A673 (cell line): ENCODE results near the gene DNAH1. TPM values are rescaled to one million over a fixed set of nuclear protein-coding genes. Genes with fewer than 3 reads are reported as not detected.

Experiments
- BruUV-seq: library from RNA; stranded (reverse); fragments of 400-500 nt; replicated peaks from 2 replicates; lab custom pipeline; 2021; lab: Mats Ljungman, UMichigan
- CTCF ChIA-PET: fragments of 300-600 bp; sonication (Branson Sonifier 250); formaldehyde crosslinking; loops from one replicate; lab custom pipeline; 2022; ENCODE audit warnings: antibody characterized with exemption; lab: Charles Lee
- POLR2A ChIA-PET: fragments of 300-600 bp; sonication (Branson Sonifier 250); formaldehyde crosslinking; loops from one replicate; lab custom pipeline; 2022; ENCODE audit warnings: antibody characterized with exemption; ENCODE audit not compliant: low non-redundant PET; lab: Charles Lee
- DNase-seq: peaks from one replicate; pipeline ENCODE4 v3.0.0-alpha.2; 2015; ENCODE audit warnings: low spot score
- H3K27ac ChIP-seq: fragments of 200-600 bp; sonication (generic); 2 replicates; pipeline ENCODE4 v1.5.1; 2016; ENCODE audit warnings: mixed run types, low read depth, mild to moderate bottlenecking, mixed read lengths, antibody characterized with exemption, low read length; ENCODE audit not compliant: poor library complexity, severe bottlenecking
- H3K27me3 ChIP-seq: fragments of 200-600 bp; sonication (generic); replicated peaks from 2 replicates; pipeline ENCODE4 v1.6.1; 2017; ENCODE audit warnings: mixed run types, low read depth, mild to moderate bottlenecking, mixed read lengths, antibody characterized with exemption, low read length; ENCODE audit not compliant: insufficient read depth, poor library complexity
- H3K36me3 ChIP-seq: fragments of 200-600 bp; sonication (generic); 2 replicates; pipeline ENCODE4 v1.6.1; 2016; ENCODE audit warnings: mixed run types, mild to moderate bottlenecking, mixed read lengths, antibody characterized with exemption, low read length; ENCODE audit not compliant: insufficient read depth, poor library complexity, severe bottlenecking
- H3K4me1 ChIP-seq: fragments of 200-600 bp; sonication (generic); 2 replicates; pipeline ENCODE4 v1.6.1; 2017; ENCODE audit warnings: mixed run types, mild to moderate bottlenecking, mixed read lengths, antibody characterized with exemption, low read length; ENCODE audit not compliant: insufficient read depth, poor library complexity, severe bottlenecking
- H3K4me3 ChIP-seq: fragments of 200-600 bp; sonication (generic); 2 replicates; pipeline ENCODE4 v1.5.1; 2016; ENCODE audit warnings: low read depth, mixed run types, mild to moderate bottlenecking, mixed read lengths, low read length; ENCODE audit not compliant: poor library complexity, severe bottlenecking
- H3K9me3 ChIP-seq: fragments of 200-600 bp; sonication (generic); 2 replicates; pipeline ENCODE4 v1.6.1; 2016; ENCODE audit warnings: mixed run types, low read depth, mild to moderate bottlenecking, mixed read lengths, antibody characterized with exemption, low read length; ENCODE audit not compliant: poor library complexity, severe bottlenecking
- EZH2 ChIP-seq: fragments of 200-600 bp; sonication (generic); IDR thresholded peaks from 2 replicates; pipeline ENCODE4 v1.6.1; 2017; ENCODE audit warnings: borderline replicate concordance, low read depth, mild to moderate bottlenecking, mixed read lengths, antibody characterized with exemption, low read length; ENCODE audit not compliant: poor library complexity, severe bottlenecking
- intact Hi-C: fragments of 100-400 bp; cut with micrococcal nuclease; formaldehyde crosslinking; loops from one replicate; pipeline ENCODE4 v1.10.0; 2022; ENCODE audit not compliant: unreplicated experiment
- total RNA-seq: library from RNA; stranded (reverse); gene quantifications from 2 replicates; pipeline ENCODE4 v1.2.3, GENCODE V29; 2021
- TF ChIP-seq, protein P1 (sequence below): fragments of 300-800, 200-600 bp; sonication (generic); conservative IDR thresholded peaks from 2 replicates; pipeline ENCODE4 v1.5.1; 2017; ENCODE audit warnings: low read depth, mild to moderate bottlenecking, antibody characterized with exemption, low read length, moderate library complexity, mixed read lengths

DNAH1 gene
- total RNA-seq, 1 experiment from 2014 or later = 1.3 TPM

DNA sequence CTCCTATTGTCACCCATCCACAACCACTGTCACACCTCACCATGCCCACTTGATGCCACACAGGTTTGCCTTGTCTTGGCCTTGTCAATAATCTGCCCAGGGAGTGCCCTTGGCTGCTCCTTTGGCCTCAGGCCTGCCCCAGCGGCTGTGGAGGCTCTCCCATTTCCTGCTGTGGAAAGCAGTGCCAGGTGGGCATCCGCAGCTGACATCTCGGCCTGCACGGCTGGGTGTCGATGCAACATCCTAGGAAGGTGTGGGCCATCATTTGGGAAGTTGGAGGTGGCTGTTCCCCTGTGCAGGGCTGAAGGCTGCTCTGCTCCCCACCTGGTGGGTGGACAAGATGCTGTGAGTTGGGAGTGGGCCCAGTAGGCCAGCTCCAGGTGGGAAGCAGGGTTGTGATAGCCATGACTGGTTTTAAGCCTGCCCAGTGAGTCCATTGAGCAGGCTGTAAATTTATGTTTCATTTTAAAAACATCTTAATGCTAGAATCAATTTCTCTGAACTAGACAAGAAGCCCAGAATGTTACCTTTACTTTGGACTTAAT is 12.5 kb downstream of the DNAH1 start:
- ChIA-PET POLR2A (no interaction called here), CTCF (no interaction called here)
- Histone ChIP-seq H3K9me3 (no peaks in the 10 kb centered on the region), H3K4me1 (no peaks in the 10 kb centered on the region), H3K27me3 (no peaks in the 10 kb centered on the region), H3K27ac (no peak overlapping the region), H3K36me3 (no peaks in the 10 kb centered on the region), H3K4me3 (no peak overlapping the region)
- no peak for DNase-seq
- TF ChIP-seq, protein P1, sequence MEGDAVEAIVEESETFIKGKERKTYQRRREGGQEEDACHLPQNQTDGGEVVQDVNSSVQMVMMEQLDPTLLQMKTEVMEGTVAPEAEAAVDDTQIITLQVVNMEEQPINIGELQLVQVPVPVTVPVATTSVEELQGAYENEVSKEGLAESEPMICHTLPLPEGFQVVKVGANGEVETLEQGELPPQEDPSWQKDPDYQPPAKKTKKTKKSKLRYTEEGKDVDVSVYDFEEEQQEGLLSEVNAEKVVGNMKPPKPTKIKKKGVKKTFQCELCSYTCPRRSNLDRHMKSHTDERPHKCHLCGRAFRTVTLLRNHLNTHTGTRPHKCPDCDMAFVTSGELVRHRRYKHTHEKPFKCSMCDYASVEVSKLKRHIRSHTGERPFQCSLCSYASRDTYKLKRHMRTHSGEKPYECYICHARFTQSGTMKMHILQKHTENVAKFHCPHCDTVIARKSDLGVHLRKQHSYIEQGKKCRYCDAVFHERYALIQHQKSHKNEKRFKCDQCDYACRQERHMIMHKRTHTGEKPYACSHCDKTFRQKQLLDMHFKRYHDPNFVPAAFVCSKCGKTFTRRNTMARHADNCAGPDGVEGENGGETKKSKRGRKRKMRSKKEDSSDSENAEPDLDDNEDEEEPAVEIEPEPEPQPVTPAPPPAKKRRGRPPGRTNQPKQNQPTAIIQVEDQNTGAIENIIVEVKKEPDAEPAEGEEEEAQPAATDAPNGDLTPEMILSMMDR = no peak
- no peak for TF ChIP-seq EZH2
- intact Hi-C loops = no loop called here
- BruUV-seq = no TSS peak

DNA sequence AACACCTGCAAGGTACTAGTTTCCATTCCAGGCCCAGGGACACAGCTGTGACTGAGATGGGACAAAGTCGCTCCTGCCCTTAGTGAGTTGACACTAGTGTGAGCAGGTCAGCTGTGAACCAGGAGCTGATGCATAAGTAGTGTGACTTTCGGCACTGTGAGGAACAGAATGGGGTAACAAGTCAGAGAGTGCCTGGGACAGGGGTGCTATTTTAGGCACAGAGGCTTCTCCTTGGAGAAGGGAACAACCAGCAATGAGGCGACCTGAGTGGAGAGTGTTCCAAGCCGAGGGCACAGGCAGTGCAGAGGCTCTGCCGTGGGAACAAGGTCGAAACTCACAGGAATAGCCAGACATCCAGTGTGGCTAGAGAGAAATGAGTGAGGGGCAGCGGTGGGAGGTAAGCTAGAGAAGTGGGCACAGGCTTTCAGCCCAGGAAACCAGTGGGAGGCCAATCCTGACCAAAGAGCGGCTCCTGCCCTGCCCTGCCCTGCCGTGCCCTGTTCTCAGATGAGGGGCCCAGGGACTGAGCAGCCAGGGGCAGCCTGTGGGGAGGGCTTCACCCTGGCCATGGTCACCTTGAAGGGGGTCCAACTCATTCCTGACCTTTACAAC is 14.2 kb downstream of the DNAH1 start:
- intact Hi-C loops = no loop called here
- Histone ChIP-seq H3K36me3 (no peaks in the 10 kb centered on the region), H3K4me3 (no peak overlapping the region), H3K9me3 (no peaks in the 10 kb centered on the region), H3K27me3 (no peaks in the 10 kb centered on the region), H3K27ac (no peak overlapping the region), H3K4me1 (no peaks in the 10 kb centered on the region)
- TF ChIP-seq EZH2 = no peak
- TF ChIP-seq, protein P1 = no peak
- ChIA-PET CTCF (interaction anchor here (0.5 kb wide), 1 partner anchor 92 kb away, joined by 5 read pairs; no protein-coding TSS in a partner anchor), POLR2A (no interaction called here)
- BruUV-seq = no TSS peak
- DNase-seq = no peak

DNA sequence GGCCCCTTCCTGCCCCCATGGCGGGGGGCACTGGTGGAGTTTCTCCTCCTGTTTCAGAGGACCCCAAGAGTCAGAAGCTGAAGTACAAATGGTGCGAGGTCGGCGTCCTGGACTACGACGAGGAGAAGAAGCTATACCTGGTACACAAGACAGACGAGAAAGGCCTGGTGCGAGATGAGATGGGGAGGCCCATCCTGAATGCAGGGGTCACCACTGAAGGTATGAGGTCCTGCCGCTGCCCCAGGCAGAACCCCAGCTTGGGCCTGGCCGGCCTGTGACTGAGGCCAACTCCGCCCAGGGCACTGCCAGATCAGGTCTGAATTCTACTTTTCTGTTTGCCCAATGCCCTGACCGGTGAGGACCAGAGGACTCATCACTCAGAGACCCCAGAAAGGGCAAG is 15.0 kb downstream of the DNAH1 start:
- no peaks in the 10 kb centered on the region for H3K9me3 ChIP-seq
- H3K4me1 ChIP-seq = no peaks in the 10 kb centered on the region
- TF ChIP-seq, protein P1 = no peak
- TF ChIP-seq EZH2 = no peak
- no TSS peak for BruUV-seq
- intact Hi-C loops = no loop called here
- H3K36me3 ChIP-seq = no peaks in the 10 kb centered on the region
- no peak overlapping the region for H3K4me3 ChIP-seq
- H3K27ac ChIP-seq = no peak overlapping the region
- H3K27me3 ChIP-seq = no peaks in the 10 kb centered on the region
- POLR2A ChIA-PET = no interaction called here
- CTCF ChIA-PET = no interaction called here
- DNase-seq = no peak
